Left ventricle myocardium inferior (tissue), 1 donor: ENCODE results near the gene PRR33. TPM values are rescaled to one million over a fixed set of nuclear protein-coding genes. Genes with fewer than 3 reads are reported as not detected.

ENCODE experiments used
- DNase-seq: peaks from one replicate; pipeline ENCODE4 v3.0.0-alpha.2; 2020
- H3K27ac ChIP-seq: fragments of 200-600 bp; replicated peaks from 2 replicates; pipeline ENCODE4 v1.8.0; 2021
- H3K27me3 ChIP-seq: fragments of 200-600 bp; 2 replicates; pipeline ENCODE4 v1.8.0; 2021; ENCODE audit warnings: low read depth
- H3K36me3 ChIP-seq: fragments of 200-600 bp; 2 replicates; pipeline ENCODE4 v1.8.0; 2021
- H3K4me1 ChIP-seq: fragments of 200-600 bp; 2 replicates; pipeline ENCODE4 v1.8.0; 2021
- H3K4me3 ChIP-seq: fragments of 200-600 bp; 2 replicates; pipeline ENCODE4 v1.8.0; 2021; ENCODE audit warnings: mild to moderate bottlenecking, moderate library complexity
- H3K9me3 ChIP-seq: fragments of 200-600 bp; replicated peaks from 2 replicates; pipeline ENCODE4 v1.8.0; 2021
- intact Hi-C: fragments of 100-400 bp; cut with micrococcal nuclease; formaldehyde crosslinking; loops from one replicate; pipeline ENCODE4 v1.11.0; 2022
- total RNA-seq: library from RNA; stranded (reverse); fragmentation: NEBNext Ultra II Directional; extraction: Animal tissue kit (Norgen Biotek cat#: 25700); gene quantifications from one replicate; pipeline ENCODE4 v1.2.1, GENCODE V29; 2021
- TF ChIP-seq, protein P1 (sequence below): fragments of 200-600 bp; IDR thresholded peaks from 2 replicates; pipeline ENCODE4 v1.8.0; 2021; ENCODE audit warnings: antibody characterized with exemption, mild to moderate bottlenecking, borderline replicate concordance
- donor health status: DM: no; HTN: yes; CAD: no; lungs with severe emphysema.

PRR33 gene
- total RNA-seq, 1 donor from 2014 or later: 2.4 TPM

DNA sequence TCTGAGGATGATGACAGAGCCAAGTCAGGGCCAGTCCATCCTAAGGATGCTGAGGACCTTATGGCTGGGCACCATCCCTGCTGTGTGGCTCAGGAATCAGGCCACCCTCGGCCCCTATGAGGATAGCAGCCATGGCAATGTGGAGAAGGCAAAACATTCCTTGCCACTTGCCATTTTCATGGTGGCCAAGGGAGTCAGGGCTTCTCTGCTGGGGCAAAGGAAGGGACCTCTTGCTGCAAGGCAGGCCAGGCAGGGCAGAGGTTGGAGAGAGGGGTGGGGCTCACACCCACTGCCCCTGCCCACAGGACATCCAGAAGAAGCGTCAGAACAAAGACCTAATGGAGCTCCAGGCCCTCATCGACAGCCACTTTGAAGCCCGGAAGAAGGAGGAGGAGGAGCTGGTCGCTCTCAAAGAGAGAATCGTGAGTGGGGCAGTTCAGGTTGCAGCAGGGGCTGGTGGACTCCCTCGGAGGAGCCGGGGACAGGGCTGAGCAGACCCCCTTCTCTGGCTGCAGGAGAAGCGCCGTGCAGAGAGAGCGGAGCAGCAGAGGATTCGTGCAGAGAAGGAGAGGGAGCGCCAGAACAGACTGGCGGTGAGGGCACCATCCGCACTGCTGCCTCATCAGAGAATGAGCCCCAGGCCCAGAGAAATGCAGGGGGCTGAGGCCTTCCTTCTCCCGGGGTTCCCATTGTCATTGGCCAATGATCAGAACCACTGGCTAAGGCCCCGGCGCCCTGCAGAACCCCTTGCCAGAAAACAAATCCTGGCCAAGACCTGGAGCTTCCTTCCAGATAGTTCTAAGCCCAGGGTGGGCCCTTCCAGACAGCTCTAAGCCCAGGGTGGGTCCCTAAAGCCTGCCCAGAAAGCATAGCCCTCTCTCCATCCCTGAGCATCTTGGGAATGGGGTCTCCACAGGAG, 42.0 kb upstream of the PRR33 start:
- intact Hi-C loops: no loop called here
- no peak overlapping the region for H3K4me3 ChIP-seq
- TF ChIP-seq, protein P1, sequence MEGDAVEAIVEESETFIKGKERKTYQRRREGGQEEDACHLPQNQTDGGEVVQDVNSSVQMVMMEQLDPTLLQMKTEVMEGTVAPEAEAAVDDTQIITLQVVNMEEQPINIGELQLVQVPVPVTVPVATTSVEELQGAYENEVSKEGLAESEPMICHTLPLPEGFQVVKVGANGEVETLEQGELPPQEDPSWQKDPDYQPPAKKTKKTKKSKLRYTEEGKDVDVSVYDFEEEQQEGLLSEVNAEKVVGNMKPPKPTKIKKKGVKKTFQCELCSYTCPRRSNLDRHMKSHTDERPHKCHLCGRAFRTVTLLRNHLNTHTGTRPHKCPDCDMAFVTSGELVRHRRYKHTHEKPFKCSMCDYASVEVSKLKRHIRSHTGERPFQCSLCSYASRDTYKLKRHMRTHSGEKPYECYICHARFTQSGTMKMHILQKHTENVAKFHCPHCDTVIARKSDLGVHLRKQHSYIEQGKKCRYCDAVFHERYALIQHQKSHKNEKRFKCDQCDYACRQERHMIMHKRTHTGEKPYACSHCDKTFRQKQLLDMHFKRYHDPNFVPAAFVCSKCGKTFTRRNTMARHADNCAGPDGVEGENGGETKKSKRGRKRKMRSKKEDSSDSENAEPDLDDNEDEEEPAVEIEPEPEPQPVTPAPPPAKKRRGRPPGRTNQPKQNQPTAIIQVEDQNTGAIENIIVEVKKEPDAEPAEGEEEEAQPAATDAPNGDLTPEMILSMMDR: no peak
- H3K36me3 ChIP-seq: no peaks in the 10 kb centered on the region
- H3K4me1 ChIP-seq: peaks cover 29% of the 10 kb centered on the region
- DNase-seq: no peak
- peak overlapping the region; percentile 44 for H3K27ac ChIP-seq
- H3K9me3 ChIP-seq: no peaks in the 10 kb centered on the region
- no peaks in the 10 kb centered on the region for H3K27me3 ChIP-seq

DNA sequence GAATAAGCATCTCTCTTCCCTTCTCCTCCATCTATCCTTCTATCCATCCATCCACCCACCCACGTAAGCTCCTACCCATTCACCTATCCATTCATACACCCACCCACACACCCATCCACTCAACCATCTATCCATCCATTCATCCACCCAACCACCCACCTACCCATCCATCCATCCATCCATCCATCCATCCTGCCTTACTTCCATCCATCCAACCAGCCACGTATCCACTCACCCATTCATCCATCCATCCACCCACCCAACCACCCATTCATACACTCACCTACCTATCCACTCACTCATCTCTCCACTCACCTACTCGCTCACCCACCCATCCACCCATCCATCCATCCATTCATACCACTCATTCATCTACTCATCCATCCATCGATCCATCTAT, 41.0 kb upstream of the PRR33 start:
- TF ChIP-seq, protein P1: no peak
- Histone ChIP-seq H3K27ac (peak overlapping the region; percentile 92), H3K4me3 (no peak overlapping the region), H3K4me1 (peaks cover 29% of the 10 kb centered on the region), H3K27me3 (no peaks in the 10 kb centered on the region), H3K9me3 (no peaks in the 10 kb centered on the region), H3K36me3 (no peaks in the 10 kb centered on the region)
- intact Hi-C loops: no loop called here
- DNase-seq: no peak

DNA sequence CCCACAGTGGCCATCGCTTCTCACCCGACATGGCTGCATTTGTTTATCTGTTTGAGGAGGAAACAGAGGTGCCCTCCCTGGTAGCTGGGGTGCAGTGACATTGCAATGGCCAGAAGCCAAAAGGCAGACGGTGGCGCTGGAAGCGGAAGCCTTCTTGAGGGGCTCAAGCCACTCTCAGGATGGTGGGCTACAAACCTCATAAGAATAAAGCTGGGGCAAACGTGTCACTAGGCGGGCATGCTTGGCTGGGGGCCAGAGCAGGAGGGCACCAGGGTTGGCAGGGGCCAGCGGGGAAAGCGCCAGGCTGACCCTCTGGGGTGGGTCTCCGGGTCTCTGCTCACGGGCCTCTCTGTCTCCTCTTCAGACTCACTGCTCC, 40.4 kb upstream of the PRR33 start:
- Histone ChIP-seq H3K36me3 (no peaks in the 10 kb centered on the region), H3K27ac (peak overlapping the region; percentile 92), H3K9me3 (no peaks in the 10 kb centered on the region), H3K27me3 (no peaks in the 10 kb centered on the region), H3K4me3 (no peak overlapping the region), H3K4me1 (peaks cover 35% of the 10 kb centered on the region)
- intact Hi-C loops: no loop called here
- no peak for DNase-seq
- TF ChIP-seq, protein P1: no peak

DNA sequence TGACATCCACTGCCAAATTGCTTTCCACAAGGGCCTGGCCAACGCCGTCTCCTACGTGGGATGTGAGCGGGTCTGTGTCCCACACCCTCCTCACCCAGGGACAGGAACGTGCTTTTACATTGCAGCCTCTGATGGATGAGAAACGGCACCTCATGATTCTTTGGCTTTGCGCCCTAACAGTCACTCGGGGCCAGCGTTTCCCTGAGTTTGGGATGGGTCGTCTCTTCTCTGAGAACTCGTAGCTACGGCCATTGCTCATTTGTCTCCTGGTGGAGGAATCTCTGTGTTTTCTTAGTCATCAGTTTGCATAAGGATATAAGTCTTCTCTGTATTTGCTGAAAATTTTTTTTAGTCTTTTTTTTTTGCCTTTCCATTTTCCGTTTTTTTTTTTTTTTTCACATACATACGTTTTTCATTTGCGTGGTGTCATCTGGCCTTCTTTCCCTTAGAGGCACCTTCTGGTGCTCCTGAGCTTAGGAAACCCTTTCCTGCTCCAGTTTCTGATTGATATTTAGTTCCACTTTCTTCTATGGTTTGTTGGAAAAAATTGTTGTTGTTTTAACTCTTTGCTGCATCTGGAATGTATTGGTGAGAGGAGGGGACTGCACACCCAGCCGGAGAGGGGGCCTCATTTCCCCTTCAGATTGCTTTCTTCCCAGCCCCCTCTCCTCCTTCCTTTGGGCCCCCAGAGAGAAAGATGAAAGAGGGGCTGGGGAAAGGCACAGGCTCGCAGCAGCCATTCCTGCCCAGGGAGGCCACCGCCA, 39.8 kb upstream of the PRR33 start:
- Histone ChIP-seq H3K27ac (peak overlapping the region; percentile 92), H3K36me3 (no peaks in the 10 kb centered on the region), H3K4me1 (peaks cover 41% of the 10 kb centered on the region), H3K27me3 (no peaks in the 10 kb centered on the region), H3K9me3 (no peaks in the 10 kb centered on the region), H3K4me3 (no peak overlapping the region)
- DNase-seq: no peak
- intact Hi-C loops: no loop called here
- TF ChIP-seq, protein P1: no peak

DNA sequence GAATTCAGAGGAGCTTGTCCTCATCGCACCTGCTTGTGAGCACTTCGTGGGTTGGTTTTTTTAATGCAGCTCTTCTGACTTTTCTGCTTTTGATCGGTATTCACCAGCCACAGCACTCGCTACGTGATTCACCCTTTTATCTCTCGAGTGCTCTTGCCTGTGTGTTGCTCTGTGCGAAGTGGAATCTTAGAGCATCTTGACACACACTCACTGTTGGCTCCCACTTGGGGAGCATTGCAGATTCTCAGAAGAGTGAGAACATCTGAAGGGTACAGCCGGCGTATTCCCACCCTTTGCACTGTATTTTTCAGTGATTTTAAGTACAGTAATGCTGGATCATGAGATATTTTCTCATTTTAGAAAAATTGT, 38.8 kb upstream of the PRR33 start:
- Histone ChIP-seq H3K27ac (peak overlapping the region; percentile 92), H3K4me1 (peaks cover 52% of the 10 kb centered on the region), H3K9me3 (no peaks in the 10 kb centered on the region), H3K27me3 (no peaks in the 10 kb centered on the region), H3K36me3 (no peaks in the 10 kb centered on the region), H3K4me3 (no peak overlapping the region)
- TF ChIP-seq, protein P1: no peak
- no peak for DNase-seq
- intact Hi-C loops: no loop called here
